Activated naive CD8-positive, alpha-beta T cell treated with anti-CD3 and anti-CD28 coated beads for 36 hours (primary cell): ENCODE results near the gene EOGT. TPM values are rescaled to one million over a fixed set of nuclear protein-coding genes. Genes with fewer than 3 reads are reported as not detected.

ENCODE experiments used
- DNase-seq: peaks from one replicate; pipeline ENCODE4 v3.0.0; 2021
- H3K27ac Mint-ChIP-seq: one replicate; pipeline ENCODE4 v1.8.0; 2022; ENCODE audit warnings: mild to moderate bottlenecking, moderate library complexity, mixed read lengths
- H3K27me3 Mint-ChIP-seq: one replicate; pipeline ENCODE4 v1.8.0; 2022; ENCODE audit warnings: mild to moderate bottlenecking, mixed read lengths
- H3K36me3 Mint-ChIP-seq: one replicate; pipeline ENCODE4 v1.8.0; 2021; ENCODE audit warnings: mild to moderate bottlenecking, mixed read lengths
- H3K4me1 Mint-ChIP-seq: one replicate; pipeline ENCODE4 v1.8.0; 2021; ENCODE audit warnings: mixed read lengths
- H3K4me3 Mint-ChIP-seq: one replicate; pipeline ENCODE4 v1.8.0; 2022; ENCODE audit warnings: mild to moderate bottlenecking, moderate library complexity, mixed read lengths
- H3K9me3 Mint-ChIP-seq: one replicate; pipeline ENCODE4 v1.8.0; 2022; ENCODE audit warnings: mixed read lengths
- total RNA-seq, 2 experiments: library from RNA; stranded (reverse); gene quantifications; one replicate each; pipeline ENCODE4 v1.2.3, GENCODE V29; 2021

EOGT gene
- total RNA-seq, 2 experiments from 2014 or later: 10.8 to 14.1 TPM

- H3K4me1 Mint-ChIP-seq: no peaks in the 10 kb centered on the region
- no peak overlapping the region for H3K4me3 Mint-ChIP-seq
- H3K27ac Mint-ChIP-seq: no peak overlapping the region
- DNase-seq: no peak
- no peaks in the 10 kb centered on the region for H3K9me3 Mint-ChIP-seq
- H3K27me3 Mint-ChIP-seq: no peaks in the 10 kb centered on the region
- H3K36me3 Mint-ChIP-seq: peaks cover 47% of the 10 kb centered on the region
Measured at GRCh38 chr3:68988740-68989139, 24.7 kb downstream of the EOGT start.

- H3K9me3 Mint-ChIP-seq: no peaks in the 10 kb centered on the region
- H3K36me3 Mint-ChIP-seq: peaks cover 35% of the 10 kb centered on the region
- no peaks in the 10 kb centered on the region for H3K27me3 Mint-ChIP-seq
- DNase-seq: no peak
- H3K4me3 Mint-ChIP-seq: no peak overlapping the region
- H3K4me1 Mint-ChIP-seq: no peaks in the 10 kb centered on the region
- H3K27ac Mint-ChIP-seq: no peak overlapping the region
Measured at GRCh38 chr3:68987322-68987721, 26.2 kb downstream of the EOGT start.

- Mint-ChIP-seq H3K36me3 (peaks cover 29% of the 10 kb centered on the region), H3K27me3 (no peaks in the 10 kb centered on the region), H3K4me1 (no peaks in the 10 kb centered on the region), H3K4me3 (no peak overlapping the region), H3K27ac (no peak overlapping the region), H3K9me3 (no peaks in the 10 kb centered on the region)
- DNase-seq: no peak
Measured at GRCh38 chr3:68986496-68987208, 26.8 kb downstream of the EOGT start.

- Mint-ChIP-seq H3K36me3 (peaks cover 24% of the 10 kb centered on the region), H3K27ac (no peak overlapping the region), H3K4me3 (no peak overlapping the region), H3K4me1 (no peaks in the 10 kb centered on the region), H3K9me3 (no peaks in the 10 kb centered on the region), H3K27me3 (no peaks in the 10 kb centered on the region)
- DNase-seq: no peak
Measured at GRCh38 chr3:68985146-68985790, 28.2 kb downstream of the EOGT start.

GRCh38 chr3:68984011-68984530 lies 29.4 kb downstream of the EOGT start:
- H3K4me1 Mint-ChIP-seq: no peaks in the 10 kb centered on the region
- peaks cover 24% of the 10 kb centered on the region for H3K36me3 Mint-ChIP-seq
- H3K27ac Mint-ChIP-seq: no peak overlapping the region
- DNase-seq: no peak
- H3K27me3 Mint-ChIP-seq: no peaks in the 10 kb centered on the region
- no peaks in the 10 kb centered on the region for H3K9me3 Mint-ChIP-seq
- H3K4me3 Mint-ChIP-seq: no peak overlapping the region

- Mint-ChIP-seq H3K9me3 (no peaks in the 10 kb centered on the region), H3K36me3 (peaks cover 8% of the 10 kb centered on the region), H3K27me3 (no peaks in the 10 kb centered on the region), H3K4me3 (no peak overlapping the region), H3K27ac (no peak overlapping the region), H3K4me1 (no peaks in the 10 kb centered on the region)
- DNase-seq: no peak
Measured at GRCh38 chr3:68977486-68978167, 35.9 kb downstream of the EOGT start.

- Mint-ChIP-seq H3K9me3 (no peaks in the 10 kb centered on the region), H3K4me3 (no peak overlapping the region), H3K36me3 (peaks cover 8% of the 10 kb centered on the region), H3K27me3 (no peaks in the 10 kb centered on the region), H3K27ac (no peak overlapping the region), H3K4me1 (no peaks in the 10 kb centered on the region)
- DNase-seq: no peak
Measured at GRCh38 chr3:68974711-68975110, 38.8 kb downstream of the EOGT start.

GRCh38 chr3:68973639-68974038 lies 39.8 kb downstream of the EOGT start:
- Mint-ChIP-seq H3K4me3 (no peak overlapping the region), H3K9me3 (no peaks in the 10 kb centered on the region), H3K27me3 (no peaks in the 10 kb centered on the region), H3K36me3 (peaks cover 5% of the 10 kb centered on the region), H3K4me1 (no peaks in the 10 kb centered on the region), H3K27ac (no peak overlapping the region)
- DNase-seq: no peak

- no peaks in the 10 kb centered on the region for H3K4me1 Mint-ChIP-seq
- peak; percentile 42 for DNase-seq
- no peaks in the 10 kb centered on the region for H3K27me3 Mint-ChIP-seq
- peaks cover 5% of the 10 kb centered on the region for H3K36me3 Mint-ChIP-seq
- no peak overlapping the region for H3K27ac Mint-ChIP-seq
- no peaks in the 10 kb centered on the region for H3K9me3 Mint-ChIP-seq
- H3K4me3 Mint-ChIP-seq: no peak overlapping the region
Measured at GRCh38 chr3:68972358-68972979, 41.0 kb downstream of the EOGT start.

- H3K36me3 Mint-ChIP-seq: no peaks in the 10 kb centered on the region
- H3K27ac Mint-ChIP-seq: no peak overlapping the region
Measured at GRCh38 chr3:68964694-68965093, 48.8 kb downstream of the EOGT start.

GRCh38 chr3:68963891-68964290 lies 49.6 kb downstream of the EOGT start:
- H3K9me3 Mint-ChIP-seq: no peaks in the 10 kb centered on the region
- no peaks in the 10 kb centered on the region for H3K36me3 Mint-ChIP-seq
- H3K27ac Mint-ChIP-seq: no peak overlapping the region
- peaks cover 35% of the 10 kb centered on the region for H3K27me3 Mint-ChIP-seq
- H3K4me3 Mint-ChIP-seq: no peak overlapping the region
- no peak for DNase-seq
- H3K4me1 Mint-ChIP-seq: no peaks in the 10 kb centered on the region

More at GRCh38 chr3:68964694-68965093, 48.8 kb downstream of the EOGT start:
- H3K9me3 Mint-ChIP-seq: no peaks in the 10 kb centered on the region
- no peak for DNase-seq
- no peaks in the 10 kb centered on the region for H3K4me1 Mint-ChIP-seq
- H3K27me3 Mint-ChIP-seq: peaks cover 29% of the 10 kb centered on the region
- no peak overlapping the region for H3K4me3 Mint-ChIP-seq

GRCh38 chr3:68963376-68963775 lies 50.1 kb downstream of the EOGT start:
- H3K36me3 Mint-ChIP-seq: no peaks in the 10 kb centered on the region
- no peaks in the 10 kb centered on the region for H3K4me1 Mint-ChIP-seq
- no peaks in the 10 kb centered on the region for H3K9me3 Mint-ChIP-seq
- DNase-seq: no peak
- H3K4me3 Mint-ChIP-seq: no peak overlapping the region
- peaks cover 40% of the 10 kb centered on the region for H3K27me3 Mint-ChIP-seq
- no peak overlapping the region for H3K27ac Mint-ChIP-seq

GRCh38 chr3:68958932-68959331 lies 54.6 kb downstream of the EOGT start:
- Mint-ChIP-seq H3K4me1 (no peaks in the 10 kb centered on the region), H3K27me3 (peaks cover 43% of the 10 kb centered on the region), H3K36me3 (no peaks in the 10 kb centered on the region), H3K27ac (no peak overlapping the region), H3K9me3 (no peaks in the 10 kb centered on the region), H3K4me3 (no peak overlapping the region)
- DNase-seq: no peak

- H3K4me1 Mint-ChIP-seq: no peaks in the 10 kb centered on the region
- no peak overlapping the region for H3K4me3 Mint-ChIP-seq
- no peak for DNase-seq
- no peaks in the 10 kb centered on the region for H3K9me3 Mint-ChIP-seq
- no peaks in the 10 kb centered on the region for H3K36me3 Mint-ChIP-seq
- no peak overlapping the region for H3K27ac Mint-ChIP-seq
- peaks cover 39% of the 10 kb centered on the region for H3K27me3 Mint-ChIP-seq
Measured at GRCh38 chr3:68957895-68958294, 55.6 kb downstream of the EOGT start.

- Mint-ChIP-seq H3K27ac (no peak overlapping the region), H3K4me1 (no peaks in the 10 kb centered on the region), H3K36me3 (no peaks in the 10 kb centered on the region), H3K9me3 (no peaks in the 10 kb centered on the region), H3K27me3 (peaks cover 21% of the 10 kb centered on the region), H3K4me3 (no peak overlapping the region)
- no peak for DNase-seq
Measured at GRCh38 chr3:68953816-68954444, 59.6 kb downstream of the EOGT start.
